CD14-positive monocyte (primary cell): ENCODE results near the gene LAT. TPM values are rescaled to one million over a fixed set of nuclear protein-coding genes. Genes with fewer than 3 reads are reported as not detected.

Experiments
- DNase-seq, 3 donors: peaks; one replicate each; pipeline ENCODE4 v3.0.0-alpha.2; 2011 to 2022
- H2AFZ ChIP-seq: 2 replicates; pipeline ENCODE4 v1.6.0; 2012; ENCODE audit warnings: mild to moderate bottlenecking, low read depth, low read length, inconsistent platforms; ENCODE audit not compliant: insufficient read depth, poor library complexity, severe bottlenecking
- H3K27ac ChIP-seq, 2 donors: 1 replicate in 1 of 2; 2 replicates in 1 of 2; pipeline ENCODE4 v1.5.1; 2012 to 2013; ENCODE audit warnings: low read length in 2 of 2, control low read depth in 1 of 2, inconsistent platforms in 1 of 2, low read depth in 1 of 2, mild to moderate bottlenecking in 1 of 2
- H3K27me3 ChIP-seq, 2 donors: one replicate each; pipeline versions ENCODE4 v1.6.0 to v1.6.1; 2011 to 2013; ENCODE audit warnings: low read length in 2 of 2; ENCODE audit not compliant: control insufficient read depth in 2 of 2, insufficient read depth in 2 of 2
- H3K36me3 ChIP-seq, 2 donors: replicated peaks in 1 of 2; 1 replicate in 1 of 2; 2 replicates in 1 of 2; pipeline versions ENCODE4 v1.5.1 to v1.6.1; 2012 to 2013; ENCODE audit warnings: low read length in 2 of 2, control low read depth in 1 of 2, inconsistent platforms in 1 of 2, mild to moderate bottlenecking in 1 of 2; ENCODE audit not compliant: insufficient read depth in 2 of 2, control insufficient read depth in 1 of 2
- H3K4me1 ChIP-seq, 2 donors: 1 replicate in 1 of 2; 2 replicates in 1 of 2; pipeline versions ENCODE4 v1.5.1 to v1.6.1; 2012 to 2013; ENCODE audit warnings: low read length in 2 of 2, control low read depth in 1 of 2, inconsistent platforms in 1 of 2, mild to moderate bottlenecking in 1 of 2, moderate library complexity in 1 of 2; ENCODE audit not compliant: insufficient read depth in 2 of 2, control insufficient read depth in 1 of 2
- H3K4me2 ChIP-seq: replicated peaks from 2 replicates; pipeline ENCODE3; 2012; ENCODE audit warnings: low read length, moderate library complexity, mild to moderate bottlenecking; ENCODE audit not compliant: poor library complexity, severe bottlenecking; ENCODE audit errors: extremely low read depth
- H3K4me3 ChIP-seq, 3 experiments: fragments of 200-600 bp in 1 of 3; sonication (generic) in 1 of 3; replicated peaks in 1 of 3; 1 replicate in 2 of 3; 2 replicates in 1 of 3; pipeline ENCODE4 v1.5.1; 2011 to 2013; ENCODE audit warnings: low read length in 3 of 3, mild to moderate bottlenecking in 3 of 3, control low read depth in 2 of 3, low read depth in 2 of 3, inconsistent platforms in 1 of 3, moderate library complexity in 1 of 3
- H3K79me2 ChIP-seq: 2 replicates; pipeline ENCODE4 v1.6.0; 2012; ENCODE audit warnings: mild to moderate bottlenecking, control low read depth, inconsistent platforms, low read length, moderate library complexity; ENCODE audit not compliant: insufficient read depth
- H3K9ac ChIP-seq: 2 replicates; pipeline ENCODE4 v1.6.0; 2017; ENCODE audit warnings: low read length, mild to moderate bottlenecking; ENCODE audit not compliant: insufficient read depth, poor library complexity, severe bottlenecking
- H3K9me3 ChIP-seq, 2 donors: replicated peaks in 1 of 2; 1 replicate in 1 of 2; 2 replicates in 1 of 2; pipeline versions ENCODE4 v1.5.1 to v1.6.1; 2012 to 2013; ENCODE audit warnings: low read length in 2 of 2, control low read depth in 1 of 2; ENCODE audit not compliant: control insufficient read depth in 1 of 2, insufficient read depth in 1 of 2
- H4K20me1 ChIP-seq: 2 replicates; pipeline ENCODE4 v1.6.0; 2012; ENCODE audit warnings: mild to moderate bottlenecking, low read length, control low read depth, moderate library complexity; ENCODE audit not compliant: insufficient read depth
- H3K27ac Mint-ChIP-seq, 7 donors: one replicate each; pipeline ENCODE4 v1.8.0; 2020; ENCODE audit warnings: mild to moderate bottlenecking in 7 of 7, mixed read lengths in 7 of 7, moderate library complexity in 6 of 7, inconsistent platforms in 2 of 7
- H3K27me3 Mint-ChIP-seq, 3 donors: one replicate each; pipeline ENCODE4 v1.8.0; 2021 to 2022; ENCODE audit warnings: low read depth in 3 of 3, mild to moderate bottlenecking in 3 of 3, mixed read lengths in 3 of 3, moderate library complexity in 3 of 3, inconsistent platforms in 1 of 3
- H3K36me3 Mint-ChIP-seq, 2 donors: one replicate each; pipeline ENCODE4 v1.8.0; 2020; ENCODE audit warnings: mixed read lengths in 2 of 2, inconsistent platforms in 1 of 2, mild to moderate bottlenecking in 1 of 2
- H3K4me1 Mint-ChIP-seq: one replicate; pipeline ENCODE4 v1.8.0; 2020; ENCODE audit warnings: mild to moderate bottlenecking, mixed read lengths
- H3K4me3 Mint-ChIP-seq, 2 donors: one replicate each; pipeline ENCODE4 v1.8.0; 2020; ENCODE audit warnings: mild to moderate bottlenecking in 2 of 2, mixed read lengths in 2 of 2, moderate library complexity in 1 of 2
- H3K9me3 Mint-ChIP-seq, 7 donors: one replicate each; pipeline ENCODE4 v1.8.0; 2020 to 2022; ENCODE audit warnings: mixed read lengths in 7 of 7, mild to moderate bottlenecking in 6 of 7, moderate library complexity in 6 of 7, inconsistent platforms in 2 of 7
- CTCF ChIP-seq: fragments of 200-600 bp; IDR thresholded peaks from one replicate; pipeline ENCODE4 v1.8.0; 2022; ENCODE audit warnings: antibody characterized with exemption, mild to moderate bottlenecking
- WGBS: methylation state at CpG from one replicate; pipeline ENCODE4 v1.1.5; 2013; ENCODE audit warnings: missing lambda C conversion rate; ENCODE audit not compliant: insufficient coverage; 5-methylcytosine and 5-hydroxymethylcytosine counted together
- intact Hi-C, 2 donors: fragments of 100-400 bp; cut with micrococcal nuclease; formaldehyde crosslinking; loops; one replicate each; pipeline versions ENCODE4 v1.15.0 to v1.15.1; 2023
- polyA plus RNA-seq, 3 donors: library from polyadenylated mRNA; depleted of rRNA in 1 of 3; unstranded in 2 of 3; stranded (reverse) in 1 of 3; fragments of 300-500 nt in 2 of 3; fragments of >200 nt in 1 of 3; fragmentation: Illumina TruSeq in 2 of 3; gene quantifications; 1 replicate in 2 of 3; 2 replicates in 1 of 3; pipeline ENCODE4 v1.2.3, GENCODE V29; 2012 to 2021

LAT gene
- polyA plus RNA-seq, 3 donors, result 1.5 to 25.2 (median 1.9) TPM

- DNase-seq, result no peak
- Histone ChIP-seq H3K9ac (no peak overlapping the region), H3K36me3 (peaks cover 53 to 68% of the 10 kb centered on the region in 2 donors), H3K4me2 (no peak overlapping the region), H3K79me2 (no peaks in the 10 kb centered on the region), H2AFZ (no peak overlapping the region), H4K20me1 (peaks cover 3% of the 10 kb centered on the region), H3K9me3 (no peaks in the 10 kb centered on the region), H3K27me3 (no peaks in the 10 kb centered on the region), H3K27ac (no peak overlapping the region), H3K4me1 (no peaks in the 10 kb centered on the region), H3K4me3 (no peak overlapping the region)
- intact Hi-C loops, result no loop called here
- no peak overlapping the region for H3K4me3 Mint-ChIP-seq
- no peak for TF ChIP-seq CTCF
- H3K27me3 Mint-ChIP-seq, result peaks cover 0 to under 1% (median 0%) of the 10 kb centered on the region in 3 donors
- H3K4me1 Mint-ChIP-seq, result no peaks in the 10 kb centered on the region
- no peaks in the 10 kb centered on the region for H3K9me3 Mint-ChIP-seq
- peaks cover 63 to 70% of the 10 kb centered on the region in 2 donors for H3K36me3 Mint-ChIP-seq
- no peak overlapping the region for H3K27ac Mint-ChIP-seq
- 100% methylated on average over 1 of the region's 3 CpGs for WGBS
These were observed 20.8 kb upstream of the LAT start for GRCh38 chr16:28964072-28964471.

GRCh38 chr16:28964496-28964895 lies 20.4 kb upstream of the LAT start:
- no CpG with 5 or more reads among the region's 2 CpGs for WGBS
- no peaks in the 10 kb centered on the region for H3K9me3 Mint-ChIP-seq

More at GRCh38 chr16:28964496-28964895, 20.4 kb upstream of the LAT start:
- Mint-ChIP-seq H3K4me3 (no peak overlapping the region), H3K36me3 (peaks cover 59 to 66% of the 10 kb centered on the region in 2 donors), H3K4me1 (no peaks in the 10 kb centered on the region), H3K27ac (peak overlapping the region in 1 of 7 donors; percentile 51), H3K27me3 (peaks cover 0 to 1% (median 0%) of the 10 kb centered on the region in 3 donors)
- DNase-seq, result no peak
- no peaks in the 10 kb centered on the region for H3K27me3 ChIP-seq
- no peak overlapping the region for H3K9ac ChIP-seq
- no peak for TF ChIP-seq CTCF
- peaks cover 3% of the 10 kb centered on the region for H4K20me1 ChIP-seq
- H3K27ac ChIP-seq, result no peak overlapping the region
- H3K4me3 ChIP-seq, result no peak overlapping the region
- no peaks in the 10 kb centered on the region for H3K4me1 ChIP-seq
- no peaks in the 10 kb centered on the region for H3K79me2 ChIP-seq
- intact Hi-C loops, result no loop called here
- peaks cover 49 to 64% of the 10 kb centered on the region in 2 donors for H3K36me3 ChIP-seq
- H3K4me2 ChIP-seq, result no peak overlapping the region
- no peak overlapping the region for H2AFZ ChIP-seq
- H3K9me3 ChIP-seq, result no peaks in the 10 kb centered on the region
